A549 treated with Hydrocortisone at 1 μM for 4 hours (cell line): ENCODE results near the gene GRM5. TPM values are rescaled to one million over a fixed set of nuclear protein-coding genes. Genes with fewer than 3 reads are reported as not detected.

Source experiments
- total RNA-seq: library from RNA; stranded (reverse); fragments of 200-300 nt; extraction: Qiagen RNA extraction; gene quantifications from 5 replicates; pipeline ENCODE4 v1.2.3, GENCODE V29; 2022

Gene GRM5
- total RNA-seq, result 0.01 TPM in 1 of 5 replicates, not detected in the others

DNA sequence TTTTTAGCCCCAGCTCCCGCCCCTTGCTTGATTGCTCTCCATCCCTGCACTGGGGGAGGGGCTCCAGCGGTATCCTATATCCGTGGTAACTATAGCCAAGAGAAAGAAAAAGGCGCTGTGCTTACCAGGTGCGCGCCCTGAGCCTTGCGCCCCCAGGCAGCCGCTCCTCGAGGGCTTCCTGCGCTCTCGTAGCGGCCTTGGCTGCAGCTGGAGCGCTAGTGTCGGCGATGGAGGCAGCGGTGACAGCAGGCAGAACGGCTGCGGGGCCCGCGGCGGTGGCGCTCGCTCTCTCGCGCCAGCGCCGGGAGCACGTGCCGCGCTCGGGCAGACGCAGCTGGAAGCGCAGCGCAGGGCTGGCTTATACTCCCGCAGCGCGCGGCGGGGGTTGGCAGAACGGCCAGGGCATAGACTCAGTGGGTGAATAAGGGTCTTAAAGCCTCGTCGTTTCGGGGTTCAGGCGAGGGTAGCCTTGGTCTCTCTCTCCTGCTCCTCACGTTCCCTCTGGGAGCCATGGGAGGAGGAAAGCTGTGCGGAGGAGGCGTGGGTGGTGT lies at the start of gene GRM5:
Gene GRM5 (minus strand): TSS at position 332 of the 551 bp plus-strand sequence. CDS start 18,110 bp downstream, outside the sequence.

Other genes starting within 250 kb of the GRM5 start
- not detected in 5 replicates for gene TYR, start 111.9 kb upstream of the GRM5 start, total RNA-seq